K562 (cell line): Measurements from ENCODE around the gene SAT2. TPM values are rescaled to one million over a fixed set of nuclear protein-coding genes. Genes with fewer than 3 reads are reported as not detected.

Experiments
- ATAC-seq: fragments of 200-7000 bp; cut with Tn5 transposase; 3 replicates; pipeline ENCODE4 v1.9.1; 2020; ENCODE audit warnings: moderate library complexity
- BruUV-seq: library from RNA; stranded (reverse); fragments of 400-500 nt; replicated peaks from 2 replicates; lab custom pipeline; 2021; lab: Mats Ljungman, UMichigan
- CTCF ChIA-PET: fragments of 300-600 bp; formaldehyde crosslinking; extraction: SDS; loops from one replicate; lab custom pipeline; 2021; ENCODE audit warnings: low intra/inter-chr PET ratio; lab: Yijun Ruan, JAX
- POLR2A ChIA-PET: fragments of 300-600, 350-650 bp; sonication (Branson Sonifier 250); formaldehyde crosslinking; extraction: SDS; loops from one replicate; lab custom pipeline; 2021; ENCODE audit warnings: antibody characterized with exemption, inconsistent platforms; lab: Yijun Ruan, JAX
- DNase-seq, 4 experiments: peaks; one replicate each; pipeline versions ENCODE4 v3.0.0 to v3.0.0-alpha.2; 2011 to 2018; ENCODE audit warnings: low spot score in 3 of 4, mixed read lengths in 3 of 4; ENCODE audit errors: extremely low read depth in 1 of 4
- FAIRE-seq: peaks from 2 replicates; lab custom pipeline; 2011; peaks lifted over from hg19 to GRCh38; lab: Jason Lieb, UNC
- H2AFZ ChIP-seq: 2 replicates; pipeline ENCODE4 v1.6.0; 2011; ENCODE audit warnings: low read depth, low read length, control low read depth, inconsistent platforms
- H3K27ac ChIP-seq: fragments of 200-600 bp; 3 replicates; pipeline ENCODE4 v1.8.0; 2011; ENCODE audit warnings: low read depth, mild to moderate bottlenecking, control low read depth, inconsistent platforms, low read length, moderate library complexity, mixed read lengths; ENCODE audit errors: extremely low read depth
- H3K27me3 ChIP-seq, 2 experiments: fragments of 300-600 bp in 1 of 2; 2 replicates in 1 of 2; 3 replicates in 1 of 2; pipeline versions ENCODE4 v1.6.0 to v1.8.0; 2011; ENCODE audit warnings: inconsistent platforms in 2 of 2, low read length in 2 of 2, mild to moderate bottlenecking in 1 of 2, mixed read lengths in 1 of 2, moderate library complexity in 1 of 2; ENCODE audit not compliant: control insufficient read depth in 2 of 2, insufficient read depth in 2 of 2
- H3K36me3 ChIP-seq: fragments of 300-600 bp; 3 replicates; pipeline ENCODE4 v1.8.0; 2011; ENCODE audit warnings: mild to moderate bottlenecking, low read length, inconsistent platforms; ENCODE audit not compliant: control insufficient read depth, insufficient read depth
- H3K4me1 ChIP-seq, 2 experiments: fragments of 200-600 bp in 1 of 2; replicated peaks in 1 of 2; 2 replicates in 1 of 2; 3 replicates in 1 of 2; pipeline versions ENCODE4 v1.5.1 to v1.8.0; 2011; ENCODE audit warnings: inconsistent platforms in 2 of 2, low read length in 2 of 2, mild to moderate bottlenecking in 1 of 2, mixed read lengths in 1 of 2, moderate library complexity in 1 of 2; ENCODE audit not compliant: control insufficient read depth in 2 of 2, insufficient read depth in 2 of 2
- H3K4me2 ChIP-seq: 2 replicates; pipeline ENCODE4 v1.6.1; 2011; ENCODE audit warnings: low read length, control low read depth, inconsistent platforms, mixed read lengths; ENCODE audit not compliant: insufficient read depth
- H3K4me3 ChIP-seq: fragments of 200-600 bp; sonication (generic), shearing (Covaris generic); 2 replicates; pipeline ENCODE4 v1.5.1; 2016; ENCODE audit warnings: control low read depth, inconsistent platforms
- H3K79me2 ChIP-seq: fragments of 200-600 bp; 3 replicates; pipeline ENCODE4 v1.8.0; 2011; ENCODE audit warnings: low read length, inconsistent platforms; ENCODE audit not compliant: control insufficient read depth, insufficient read depth
- H3K9ac ChIP-seq, 2 experiments: 2 replicates each; pipeline versions ENCODE4 v1.6.0 to v1.6.1; 2011; ENCODE audit warnings: low read depth in 2 of 2, low read length in 2 of 2, control low read depth in 1 of 2, inconsistent platforms in 1 of 2, mild to moderate bottlenecking in 1 of 2, mixed read lengths in 1 of 2; ENCODE audit not compliant: insufficient read depth in 1 of 2
- H3K9me1 ChIP-seq: one replicate; pipeline ENCODE4 v1.6.0; 2011; ENCODE audit warnings: inconsistent platforms, mild to moderate bottlenecking, low read length, moderate library complexity; ENCODE audit not compliant: control insufficient read depth, insufficient read depth
- H3K9me3 ChIP-seq: replicated peaks from 2 replicates; pipeline ENCODE4 v1.5.1; 2011; ENCODE audit warnings: low read depth, low read length, inconsistent platforms; ENCODE audit not compliant: control insufficient read depth, insufficient read depth
- H4K20me1 ChIP-seq: replicated peaks from 2 replicates; pipeline ENCODE4 v1.6.1; 2011; ENCODE audit warnings: low read length, inconsistent platforms, mixed read lengths; ENCODE audit not compliant: control insufficient read depth, insufficient read depth
- ZNF124 ChIP-seq: sonication (generic); formaldehyde crosslinking; IDR thresholded peaks from 2 replicates; pipeline ENCODE4 v1.8.1; 2022; ENCODE audit warnings: missing genetic modification reagents
- WGBS: fragments of 100-300 bp; shearing (Covaris generic); methylation state at CpG from one replicate; pipeline ENCODE4 v1.1.6; 2016; ENCODE audit warnings: low coverage, mixed read lengths; ENCODE audit not compliant: insufficient coverage; ENCODE audit errors: missing lambda C conversion rate; 5-methylcytosine and 5-hydroxymethylcytosine counted together
- in situ Hi-C: fragments of 300-500 bp; cut with MboI; formaldehyde crosslinking; loops from 4 replicates; pipeline ENCODE4 v1.15.0; 2018; ENCODE audit warnings: inconsistent platforms, mixed read lengths
- intact Hi-C: fragments of 100-400 bp; cut with micrococcal nuclease; formaldehyde crosslinking; loops from 2 replicates; pipeline ENCODE4 v1.14.2; 2022
- polyA plus RNA-seq, 8 experiments: library from polyadenylated mRNA; depleted of rRNA in 4 of 8; stranded (reverse) in 5 of 8; unstranded in 3 of 8; fragments of >200 nt; fragmentation: Nextera tagmentation in 2 of 8; fragmentation: Illumina TruSeq in 1 of 8; extraction: Ambion mirVana in 2 of 8; extraction: Trizol in 1 of 8; gene quantifications; 2 replicates each; pipeline versions ENCODE4 v1.2.1 to v1.2.3, GENCODE V29; 2011 to 2014; ENCODE audit warnings: inconsistent platforms in 1 of 8, missing spikeins in 1 of 8
- total RNA-seq, 7 experiments: library from RNA; depleted of rRNA in 6 of 7; stranded (reverse); fragments of >200 nt in 6 of 7; fragmentation: Illumina TruSeq in 2 of 7; extraction: Trizol in 2 of 7; gene quantifications; 2 replicates each; pipeline versions ENCODE4 v1.2.1 to v1.2.3, GENCODE V29; 2011 to 2021; ENCODE audit warnings: low replicate concordance in 1 of 7
- TF ChIP-seq, protein P1 (sequence below): sonication (generic); formaldehyde crosslinking; IDR thresholded peaks from 2 replicates; pipeline ENCODE4 v1.8.0; 2022; ENCODE audit warnings: missing genetic modification reagents, mild to moderate bottlenecking, moderate library complexity, borderline replicate concordance

SAT2 gene
- total and polyA plus RNA-seq, 9 of the 15 experiments (the other 6 are each of a cell fraction or from before 2014, with no cell fraction given) = 2.0 to 8.0 (median 5.3) TPM

DNA sequence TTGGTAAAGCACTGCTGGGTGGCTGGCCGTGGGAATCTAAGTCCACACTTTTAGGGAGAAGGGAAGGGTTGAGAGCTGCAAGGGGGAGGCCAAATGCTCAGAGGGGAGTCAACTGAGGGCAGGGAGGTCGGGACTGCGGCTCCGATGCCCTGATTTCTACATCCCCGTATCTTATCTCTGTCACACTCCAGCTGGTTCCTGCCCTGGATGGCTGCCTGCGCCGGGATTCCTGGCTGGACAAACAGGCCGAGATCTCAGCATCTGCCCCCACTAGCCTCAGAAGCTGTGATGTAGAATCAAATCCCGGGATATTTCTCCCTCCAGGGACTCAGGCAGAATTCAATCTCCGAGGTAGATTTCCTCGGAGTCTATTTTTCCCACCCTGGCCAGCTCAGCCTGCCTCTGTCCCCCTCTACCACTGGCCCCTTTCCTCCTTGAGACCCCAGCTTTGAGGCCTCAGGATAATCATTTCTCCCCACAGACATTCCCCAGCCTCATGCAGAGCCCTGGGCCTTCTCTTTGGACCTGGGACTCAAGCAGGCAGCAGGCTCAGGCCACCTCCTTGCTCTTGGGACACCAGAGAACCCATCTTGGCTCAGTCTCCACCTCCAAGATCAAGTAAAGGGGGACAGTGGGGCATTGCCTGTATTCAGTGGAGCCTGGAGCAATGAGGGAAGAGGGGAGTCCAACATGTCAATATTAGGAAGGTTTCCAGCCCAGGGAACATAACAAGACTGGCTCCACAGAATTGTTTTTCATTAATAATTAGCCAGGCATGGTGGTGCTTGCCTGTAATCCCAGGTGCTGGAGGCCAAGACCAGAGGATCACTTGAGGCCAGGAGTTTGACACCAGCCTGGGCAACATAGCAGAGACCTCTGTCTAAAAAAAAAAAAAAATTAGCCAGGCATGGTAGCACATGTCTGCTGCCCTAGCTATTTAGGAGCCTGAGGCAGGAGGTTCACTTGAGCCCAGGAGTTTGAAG lies 4.1 kb upstream of the SAT2 start:
- no peak overlapping the region for H3K27ac ChIP-seq
- WGBS = 32% methylated on average over 4 of the region's 11 CpGs
- no peak for FAIRE-seq
- no peak overlapping the region for H3K9ac ChIP-seq
- no peak overlapping the region for H3K4me2 ChIP-seq
- peaks cover 0 to 20% of the 10 kb centered on the region in 2 experiments; a peak in 4 of 5 replicates for H3K4me1 ChIP-seq
- H3K4me3 ChIP-seq = no peak overlapping the region
- H3K36me3 ChIP-seq = no peaks in the 10 kb centered on the region
- H3K27me3 ChIP-seq = no peaks in the 10 kb centered on the region
- no peaks in the 10 kb centered on the region for H3K9me1 ChIP-seq
- H4K20me1 ChIP-seq = no peaks in the 10 kb centered on the region
- POLR2A ChIA-PET = interaction anchor here (0.6 to 2.6 kb wide), 4 partner anchors 10 to 55 kb away, joined by 4 to 19 read pairs (median 6); partner anchors contain the start of gene TP53
- DNase-seq = no peak
- in situ Hi-C loops = loop anchor here (5.0 kb wide), 1 partner anchor 56 kb away; the partner anchor contains the start of genes TP53 and WRAP53
- ATAC-seq = no peak
- intact Hi-C loops = no loop called here
- CTCF ChIA-PET = interaction anchor here (0.8 to 1.3 kb wide), 4 partner anchors 17 to 86 kb away, joined by 3 to 5 read pairs (median 4); partner anchors contain the start of genes DNAH2, FXR2 and TP53
- no peak for TF ChIP-seq ZNF124 (CRISPR knock-in tag)
- TF ChIP-seq, protein P1, sequence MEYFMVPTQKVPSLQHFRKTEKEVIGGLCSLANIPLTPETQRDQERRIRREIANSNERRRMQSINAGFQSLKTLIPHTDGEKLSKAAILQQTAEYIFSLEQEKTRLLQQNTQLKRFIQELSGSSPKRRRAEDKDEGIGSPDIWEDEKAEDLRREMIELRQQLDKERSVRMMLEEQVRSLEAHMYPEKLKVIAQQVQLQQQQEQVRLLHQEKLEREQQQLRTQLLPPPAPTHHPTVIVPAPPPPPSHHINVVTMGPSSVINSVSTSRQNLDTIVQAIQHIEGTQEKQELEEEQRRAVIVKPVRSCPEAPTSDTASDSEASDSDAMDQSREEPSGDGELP (CRISPR knock-in tag) = peak; percentile 47; the same call in 1 of the 2 replicates
- TF ChIP-seq, all 486 proteins: peak for 1
- no TSS peak for BruUV-seq
- H2AFZ ChIP-seq = no peak overlapping the region
- no peaks in the 10 kb centered on the region for H3K79me2 ChIP-seq
- no peaks in the 10 kb centered on the region for H3K9me3 ChIP-seq
